Esophagus muscularis mucosa (tissue), 2 donors: Measurements from ENCODE around the gene PROZ.

Experiments used
- POLR2A ChIP-seq: fragments of 450-650 bp; IDR thresholded peaks from one replicate; pipeline ENCODE4 v1.6.1; 2017; ENCODE audit warnings: antibody characterized with exemption, moderate library complexity, mild to moderate bottlenecking, low read depth
- POLR2AphosphoS5 ChIP-seq, 2 donors: sonication (generic); formaldehyde crosslinking; IDR thresholded peaks; one replicate each; pipeline ENCODE4 v1.6.1; 2017; ENCODE audit warnings: antibody characterized with exemption in 2 of 2

- no peak for TF ChIP-seq POLR2A
- no peak for TF ChIP-seq POLR2AphosphoS5 (IDR thresholded peaks at IDR 0.05)
These were observed 37.1 kb upstream of the PROZ start for GRCh38 chr13:113121183-113121927.
